ENCODE results near the gene RIPK1.

DNA sequence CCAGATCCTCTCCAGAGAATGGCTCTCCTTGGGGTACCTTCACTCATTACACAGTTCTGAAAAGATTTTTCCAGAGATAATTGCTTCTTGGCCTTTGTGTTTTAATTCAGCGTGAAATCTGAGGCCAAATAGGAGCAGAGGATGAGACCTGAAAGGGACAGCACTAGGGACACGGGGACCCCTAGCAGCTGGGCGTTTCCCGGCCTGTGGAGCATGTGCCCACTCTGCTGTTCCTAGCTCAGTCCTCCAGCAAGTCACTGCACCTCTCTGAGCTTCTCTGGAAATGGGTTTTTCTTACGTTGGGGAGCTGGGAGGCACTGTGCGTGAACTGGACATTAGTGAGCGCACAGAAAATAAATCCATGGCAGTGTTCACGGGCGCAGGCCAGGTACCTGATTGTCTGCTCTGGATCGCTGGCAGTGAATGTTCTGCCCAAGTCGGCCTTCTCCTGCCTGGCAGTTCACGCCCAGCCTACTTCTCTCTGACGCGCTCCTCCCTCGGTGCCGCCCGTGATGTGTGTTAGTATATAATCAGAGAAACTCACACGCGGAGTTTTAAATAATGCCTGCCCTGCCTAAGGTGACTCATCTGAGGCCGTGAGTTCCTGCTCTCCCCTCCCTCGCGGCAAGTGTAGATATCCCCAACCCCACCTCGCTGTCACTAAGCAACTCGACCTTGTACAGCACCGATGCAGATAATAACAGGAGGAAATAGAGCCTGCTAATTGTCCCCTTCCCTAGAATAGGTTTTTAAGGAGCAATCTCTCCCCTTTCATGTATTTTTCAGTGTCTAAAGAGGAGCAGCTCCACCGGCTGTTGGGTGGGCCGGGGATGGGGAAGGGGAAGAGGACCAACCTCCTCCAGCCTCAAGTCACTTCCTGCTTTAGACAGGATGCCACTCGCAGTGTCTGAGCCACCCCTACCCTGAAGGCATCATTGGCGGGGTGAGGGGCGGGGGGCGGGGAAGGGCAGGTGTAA is 91.8 kb downstream of the RIPK1 start:
- TF ChIP-seq GABPA (IDR thresholded peaks at IDR 0.05; ENCODE audit: low read depth) (no peak), POLR2AphosphoS5 (IDR thresholded peaks at IDR 0.05; ENCODE audit: low read depth) (no peak)
- TF ChIP-seq, protein P1, sequence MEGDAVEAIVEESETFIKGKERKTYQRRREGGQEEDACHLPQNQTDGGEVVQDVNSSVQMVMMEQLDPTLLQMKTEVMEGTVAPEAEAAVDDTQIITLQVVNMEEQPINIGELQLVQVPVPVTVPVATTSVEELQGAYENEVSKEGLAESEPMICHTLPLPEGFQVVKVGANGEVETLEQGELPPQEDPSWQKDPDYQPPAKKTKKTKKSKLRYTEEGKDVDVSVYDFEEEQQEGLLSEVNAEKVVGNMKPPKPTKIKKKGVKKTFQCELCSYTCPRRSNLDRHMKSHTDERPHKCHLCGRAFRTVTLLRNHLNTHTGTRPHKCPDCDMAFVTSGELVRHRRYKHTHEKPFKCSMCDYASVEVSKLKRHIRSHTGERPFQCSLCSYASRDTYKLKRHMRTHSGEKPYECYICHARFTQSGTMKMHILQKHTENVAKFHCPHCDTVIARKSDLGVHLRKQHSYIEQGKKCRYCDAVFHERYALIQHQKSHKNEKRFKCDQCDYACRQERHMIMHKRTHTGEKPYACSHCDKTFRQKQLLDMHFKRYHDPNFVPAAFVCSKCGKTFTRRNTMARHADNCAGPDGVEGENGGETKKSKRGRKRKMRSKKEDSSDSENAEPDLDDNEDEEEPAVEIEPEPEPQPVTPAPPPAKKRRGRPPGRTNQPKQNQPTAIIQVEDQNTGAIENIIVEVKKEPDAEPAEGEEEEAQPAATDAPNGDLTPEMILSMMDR (IDR thresholded peaks at IDR 0.05; ENCODE audit: insufficient read depth, low read length), result no peak
- TF ChIP-seq, protein P2, sequence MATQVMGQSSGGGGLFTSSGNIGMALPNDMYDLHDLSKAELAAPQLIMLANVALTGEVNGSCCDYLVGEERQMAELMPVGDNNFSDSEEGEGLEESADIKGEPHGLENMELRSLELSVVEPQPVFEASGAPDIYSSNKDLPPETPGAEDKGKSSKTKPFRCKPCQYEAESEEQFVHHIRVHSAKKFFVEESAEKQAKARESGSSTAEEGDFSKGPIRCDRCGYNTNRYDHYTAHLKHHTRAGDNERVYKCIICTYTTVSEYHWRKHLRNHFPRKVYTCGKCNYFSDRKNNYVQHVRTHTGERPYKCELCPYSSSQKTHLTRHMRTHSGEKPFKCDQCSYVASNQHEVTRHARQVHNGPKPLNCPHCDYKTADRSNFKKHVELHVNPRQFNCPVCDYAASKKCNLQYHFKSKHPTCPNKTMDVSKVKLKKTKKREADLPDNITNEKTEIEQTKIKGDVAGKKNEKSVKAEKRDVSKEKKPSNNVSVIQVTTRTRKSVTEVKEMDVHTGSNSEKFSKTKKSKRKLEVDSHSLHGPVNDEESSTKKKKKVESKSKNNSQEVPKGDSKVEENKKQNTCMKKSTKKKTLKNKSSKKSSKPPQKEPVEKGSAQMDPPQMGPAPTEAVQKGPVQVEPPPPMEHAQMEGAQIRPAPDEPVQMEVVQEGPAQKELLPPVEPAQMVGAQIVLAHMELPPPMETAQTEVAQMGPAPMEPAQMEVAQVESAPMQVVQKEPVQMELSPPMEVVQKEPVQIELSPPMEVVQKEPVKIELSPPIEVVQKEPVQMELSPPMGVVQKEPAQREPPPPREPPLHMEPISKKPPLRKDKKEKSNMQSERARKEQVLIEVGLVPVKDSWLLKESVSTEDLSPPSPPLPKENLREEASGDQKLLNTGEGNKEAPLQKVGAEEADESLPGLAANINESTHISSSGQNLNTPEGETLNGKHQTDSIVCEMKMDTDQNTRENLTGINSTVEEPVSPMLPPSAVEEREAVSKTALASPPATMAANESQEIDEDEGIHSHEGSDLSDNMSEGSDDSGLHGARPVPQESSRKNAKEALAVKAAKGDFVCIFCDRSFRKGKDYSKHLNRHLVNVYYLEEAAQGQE (IDR thresholded peaks at IDR 0.05; ENCODE audit: insufficient replicate concordance, low read depth), result no peak
